ENCODE measurements around the gene JARID2.
A peak's percentile ranks its signal among the peaks of the same experiment; 100 is the strongest.

Gene JARID2

DNA sequence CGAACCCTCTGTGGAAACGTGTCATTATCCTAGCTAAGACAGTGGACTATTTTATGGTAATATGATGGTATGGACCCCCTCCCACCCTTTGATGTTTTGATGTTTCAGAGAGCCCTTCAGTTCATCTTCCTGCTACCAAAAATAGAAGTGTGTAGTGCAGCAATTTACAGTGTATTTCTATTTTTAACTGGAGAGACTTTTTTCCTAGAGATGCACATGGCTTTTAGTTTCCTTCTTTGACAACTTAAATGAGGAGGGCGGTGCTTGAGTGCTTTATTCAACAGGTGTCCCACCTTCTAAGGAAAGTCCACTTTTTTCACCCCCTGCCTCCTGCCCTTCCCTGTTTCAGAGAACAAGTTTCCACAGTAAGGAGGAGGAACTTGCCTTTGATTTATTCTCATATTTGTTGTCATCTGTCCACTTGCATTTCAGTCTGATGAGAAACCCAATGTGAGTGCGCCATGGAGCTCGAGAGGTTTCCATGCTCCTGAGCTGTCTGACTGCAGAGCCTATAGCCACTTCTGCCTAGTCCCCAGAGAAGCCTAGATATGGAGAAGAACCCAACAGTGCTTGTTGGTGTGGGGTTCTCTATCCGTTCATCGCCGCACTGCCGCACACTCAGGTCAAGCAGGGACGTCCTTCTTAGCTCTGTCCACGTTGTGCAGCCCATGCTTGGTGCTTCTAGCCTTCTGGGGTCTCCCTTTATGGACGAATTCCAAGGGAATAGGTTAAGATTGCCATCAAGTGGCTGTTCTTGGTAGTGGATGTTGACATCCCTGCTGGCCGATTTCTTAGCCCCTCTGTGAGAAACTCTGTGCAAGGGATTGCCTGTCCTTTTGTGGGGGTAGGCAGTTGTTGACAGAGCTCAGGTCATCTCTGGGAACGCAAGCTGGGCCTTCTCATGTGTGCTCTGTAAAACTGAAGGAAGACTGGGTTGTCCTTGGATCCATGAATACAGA, 144.2 kb downstream of the JARID2 start (continued):
- TF ChIP-seq ZNF221 (tag by site-specific recombination; IDR thresholded peaks at IDR 0.05; ENCODE audit: borderline replicate concordance), result no peak
- 0 out of 2 replicates have a peak, but pooled peaks have one; percentile 19 for TF ChIP-seq ZNF629 (tag by site-specific recombination; IDR thresholded peaks at IDR 0.05)
- TF ChIP-seq ZNF626 (tag by site-specific recombination; IDR thresholded peaks at IDR 0.05), result no peak
- no peak for TF ChIP-seq TRIM28 (IDR thresholded peaks at IDR 0.05; ENCODE audit: borderline replicate concordance, low read length)
- TF ChIP-seq SCRT1 (tag by site-specific recombination; IDR thresholded peaks at IDR 0.05; ENCODE audit: borderline replicate concordance), result peak; percentile 92
- TF ChIP-seq, protein P1, sequence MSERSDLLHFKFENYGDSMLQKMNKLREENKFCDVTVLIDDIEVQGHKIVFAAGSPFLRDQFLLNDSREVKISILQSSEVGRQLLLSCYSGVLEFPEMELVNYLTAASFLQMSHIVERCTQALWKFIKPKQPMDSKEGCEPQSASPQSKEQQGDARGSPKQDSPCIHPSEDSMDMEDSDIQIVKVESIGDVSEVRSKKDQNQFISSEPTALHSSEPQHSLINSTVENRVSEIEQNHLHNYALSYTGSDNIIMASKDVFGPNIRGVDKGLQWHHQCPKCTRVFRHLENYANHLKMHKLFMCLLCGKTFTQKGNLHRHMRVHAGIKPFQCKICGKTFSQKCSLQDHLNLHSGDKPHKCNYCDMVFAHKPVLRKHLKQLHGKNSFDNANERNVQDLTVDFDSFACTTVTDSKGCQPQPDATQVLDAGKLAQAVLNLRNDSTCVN (tag by site-specific recombination; optimal IDR thresholded peaks at IDR 0.05), result no peak
- TF ChIP-seq, protein P2, sequence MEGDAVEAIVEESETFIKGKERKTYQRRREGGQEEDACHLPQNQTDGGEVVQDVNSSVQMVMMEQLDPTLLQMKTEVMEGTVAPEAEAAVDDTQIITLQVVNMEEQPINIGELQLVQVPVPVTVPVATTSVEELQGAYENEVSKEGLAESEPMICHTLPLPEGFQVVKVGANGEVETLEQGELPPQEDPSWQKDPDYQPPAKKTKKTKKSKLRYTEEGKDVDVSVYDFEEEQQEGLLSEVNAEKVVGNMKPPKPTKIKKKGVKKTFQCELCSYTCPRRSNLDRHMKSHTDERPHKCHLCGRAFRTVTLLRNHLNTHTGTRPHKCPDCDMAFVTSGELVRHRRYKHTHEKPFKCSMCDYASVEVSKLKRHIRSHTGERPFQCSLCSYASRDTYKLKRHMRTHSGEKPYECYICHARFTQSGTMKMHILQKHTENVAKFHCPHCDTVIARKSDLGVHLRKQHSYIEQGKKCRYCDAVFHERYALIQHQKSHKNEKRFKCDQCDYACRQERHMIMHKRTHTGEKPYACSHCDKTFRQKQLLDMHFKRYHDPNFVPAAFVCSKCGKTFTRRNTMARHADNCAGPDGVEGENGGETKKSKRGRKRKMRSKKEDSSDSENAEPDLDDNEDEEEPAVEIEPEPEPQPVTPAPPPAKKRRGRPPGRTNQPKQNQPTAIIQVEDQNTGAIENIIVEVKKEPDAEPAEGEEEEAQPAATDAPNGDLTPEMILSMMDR (tag by site-specific recombination; IDR thresholded peaks at IDR 0.05), result peak; percentile 81
- no peak for TF ChIP-seq BCL11A (tag by site-specific recombination; IDR thresholded peaks at IDR 0.05; ENCODE audit: low read depth)
- no peak for TF ChIP-seq ZNF10 (tag by site-specific recombination; IDR thresholded peaks at IDR 0.05)
- TF ChIP-seq ZNF549 (tag by site-specific recombination; IDR thresholded peaks at IDR 0.05), result no peak
- peak; percentile 55 for TF ChIP-seq ZBTB8A (tag by site-specific recombination; IDR thresholded peaks at IDR 0.05)
- no peak for TF ChIP-seq ZFP41 (tag by site-specific recombination; IDR thresholded peaks at IDR 0.05; ENCODE audit: borderline replicate concordance)
- peak; percentile 97 for TF ChIP-seq SCRT2 (tag by site-specific recombination; IDR thresholded peaks at IDR 0.05)
- TF ChIP-seq ZNF555 (tag by site-specific recombination; conservative IDR thresholded peaks at IDR 0.05), result no peak
- no peak for TF ChIP-seq ZNF133 (tag by site-specific recombination; IDR thresholded peaks at IDR 0.05)

GRCh38 chr6:15391500-15391899, 145.6 kb downstream of the JARID2 start:
- POLR2A ChIA-PET, result interaction anchor here (1.2 kb wide), 1 partner anchor 9 kb away, joined by 3 read pairs; no protein-coding TSS in a partner anchor
- H3K4me3 ChIP-seq (ENCODE audit: low read depth, low read length), result no peak overlapping the region
- peaks cover 21% of the 10 kb centered on the region for H3K4me1 ChIP-seq (ENCODE audit: control insufficient read depth, insufficient read depth, low read length)
- no peaks in the 10 kb centered on the region for H3K36me3 ChIP-seq (ENCODE audit: control insufficient read depth in 2 of 2, insufficient read depth in 1 of 2, low read length in 2 of 2)
- no peaks in the 10 kb centered on the region for H3K9me3 ChIP-seq (ENCODE audit: control insufficient read depth, insufficient read depth, low read depth, low read length)
- TF ChIP-seq HOXD13 (CRISPR knock-in tag; IDR thresholded peaks at IDR 0.05; ENCODE audit: borderline replicate concordance), result no peak
- TF ChIP-seq, protein P1 (tag by site-specific recombination; optimal IDR thresholded peaks at IDR 0.05), result no peak
- TF ChIP-seq ZBTB20 (tag by site-specific recombination; IDR thresholded peaks at IDR 0.05), result no peak
- TF ChIP-seq ZNF664 (tag by site-specific recombination; IDR thresholded peaks at IDR 0.05), result no peak
- CTCF ChIA-PET, result interaction anchor here (1.0 to 3.1 kb wide), 13 partner anchors 10 to 1246 kb away, joined by 3 to 30 read pairs (median 5); no protein-coding TSS in a partner anchor
- H3K27ac ChIP-seq (ENCODE audit: extremely low read depth, low read depth, low read length), result no peak overlapping the region

DNA sequence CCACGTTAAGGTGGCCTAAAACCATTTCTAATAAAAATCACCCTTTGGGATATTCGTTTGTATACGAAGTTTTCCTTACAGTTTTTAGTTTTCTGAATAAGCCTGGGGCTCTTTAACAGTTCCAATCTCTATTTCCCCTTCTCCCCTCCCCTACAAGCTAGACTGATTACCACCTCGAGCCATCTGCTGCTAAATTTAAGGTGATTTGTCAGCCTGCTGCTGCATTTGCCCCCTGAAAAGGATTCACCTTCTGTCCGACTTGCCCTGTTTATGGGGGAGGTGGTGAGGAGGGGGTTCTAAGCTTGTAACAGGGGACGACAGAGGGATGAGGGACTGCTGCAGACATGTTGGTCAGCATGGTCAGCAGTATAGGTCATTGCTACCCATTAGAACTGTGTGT, 146.3 kb downstream of the JARID2 start:
- ChIA-PET CTCF (interaction anchor here (1.1 to 3.1 kb wide), 2 partner anchors 50 to 113 kb away, joined by 4 to 30 read pairs; no protein-coding TSS in a partner anchor), POLR2A (no interaction called here)
- Histone ChIP-seq H3K4me3 (ENCODE audit: low read depth, low read length) (no peak overlapping the region), H3K36me3 (ENCODE audit: control insufficient read depth in 2 of 2, insufficient read depth in 1 of 2, low read length in 2 of 2) (no peaks in the 10 kb centered on the region), H3K27ac (ENCODE audit: extremely low read depth, low read depth, low read length) (no peak overlapping the region), H3K4me1 (ENCODE audit: control insufficient read depth, insufficient read depth, low read length) (peaks cover 15% of the 10 kb centered on the region), H3K9me3 (ENCODE audit: control insufficient read depth, insufficient read depth, low read depth, low read length) (no peaks in the 10 kb centered on the region)
- no peak for TF ChIP-seq ZFHX2 (tag by site-specific recombination; conservative IDR thresholded peaks at IDR 0.05)
- TF ChIP-seq ZNF266 (tag by site-specific recombination; IDR thresholded peaks at IDR 0.05; ENCODE audit: low read depth), result no peak
- TF ChIP-seq ZNF610 (tag by site-specific recombination; IDR thresholded peaks at IDR 0.05; ENCODE audit: borderline replicate concordance), result no peak
- no peak for TF ChIP-seq KLF10 (tag by site-specific recombination; IDR thresholded peaks at IDR 0.05)
- TF ChIP-seq, protein P1 (tag by site-specific recombination; optimal IDR thresholded peaks at IDR 0.05), result no peak
- no peak for TF ChIP-seq ZNF37A (tag by site-specific recombination; IDR thresholded peaks at IDR 0.05)
- TF ChIP-seq RBAK (tag by site-specific recombination; IDR thresholded peaks at IDR 0.05), result no peak
- TF ChIP-seq ZNF274 (IDR thresholded peaks at IDR 0.05; ENCODE audit: low read length), result no peak
- no peak for TF ChIP-seq ZNF274 (tag by site-specific recombination; IDR thresholded peaks at IDR 0.05; ENCODE audit: borderline replicate concordance)
